Measurements from ENCODE around the gene FMO1.
"Not testable (repeated sequence)": the region's sequence is repeated elsewhere in the genome, so short reads cannot be mapped to it uniquely, and the experiment has no call there.

GRCh38 chr1:171224257-171224656 lies 24.0 kb upstream of the FMO1 start:
- TF ChIP-seq CTCF (conservative IDR thresholded peaks at IDR 0.05; ENCODE audit: low read depth, low read length); EZH2 (IDR thresholded peaks at IDR 0.05; ENCODE audit: low read length, unreplicated experiment): not testable (repeated sequence)
